Activated CD8-positive, alpha-beta memory T cell treated with anti-CD3 and anti-CD28 coated beads for 24 hours (primary cell): Measurements from ENCODE around the gene KCNE1.
"Not testable (repeated sequence)": the region's sequence is repeated elsewhere in the genome, so short reads cannot be mapped to it uniquely, and the experiment has no call there.

ENCODE experiments used
- DNase-seq: peaks from one replicate; pipeline ENCODE4 v3.0.0-alpha.2; 2020

The KCNE1 gene

DNA sequence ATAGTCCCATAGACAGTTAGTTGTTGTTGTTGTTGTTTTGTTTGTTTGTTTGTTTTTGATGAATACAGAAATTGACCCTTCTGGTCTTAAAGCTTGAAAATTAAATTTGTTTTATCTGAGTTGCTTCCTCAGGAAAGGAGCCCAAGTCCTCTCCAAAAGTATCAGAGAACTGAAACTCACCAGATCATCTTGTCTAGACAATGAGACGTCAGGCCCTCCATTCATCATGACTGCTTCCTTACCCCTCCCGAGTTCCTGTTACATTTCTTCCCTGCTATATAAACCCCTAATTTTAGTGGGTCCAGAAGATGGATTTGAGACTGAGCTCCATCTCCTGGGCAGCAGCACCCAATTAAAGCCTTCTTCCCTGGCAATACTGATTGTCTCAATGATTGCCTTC lies 105.3 kb downstream of the KCNE1 start:
- DNase-seq, result not testable (repeated sequence)

DNA sequence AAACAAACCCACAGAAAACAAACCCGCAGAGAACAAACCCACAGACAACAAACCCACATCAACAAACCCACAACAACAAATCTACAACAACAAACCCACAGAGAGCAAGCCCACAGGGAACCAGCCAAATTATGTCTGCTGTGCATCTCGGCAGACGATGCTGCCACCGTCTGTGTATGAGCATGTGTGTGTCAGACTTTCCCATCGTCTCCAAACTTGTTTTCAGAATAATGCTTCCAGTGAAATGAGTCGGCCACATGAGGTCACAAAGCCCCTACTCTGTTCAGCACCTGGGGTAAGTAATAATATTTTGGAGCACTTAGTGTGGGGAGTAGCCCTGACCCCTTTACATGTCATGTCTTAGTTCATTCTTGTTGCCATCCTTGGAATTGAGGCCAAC lies 105.9 kb downstream of the KCNE1 start:
- DNase-seq, result not testable (repeated sequence)

DNA sequence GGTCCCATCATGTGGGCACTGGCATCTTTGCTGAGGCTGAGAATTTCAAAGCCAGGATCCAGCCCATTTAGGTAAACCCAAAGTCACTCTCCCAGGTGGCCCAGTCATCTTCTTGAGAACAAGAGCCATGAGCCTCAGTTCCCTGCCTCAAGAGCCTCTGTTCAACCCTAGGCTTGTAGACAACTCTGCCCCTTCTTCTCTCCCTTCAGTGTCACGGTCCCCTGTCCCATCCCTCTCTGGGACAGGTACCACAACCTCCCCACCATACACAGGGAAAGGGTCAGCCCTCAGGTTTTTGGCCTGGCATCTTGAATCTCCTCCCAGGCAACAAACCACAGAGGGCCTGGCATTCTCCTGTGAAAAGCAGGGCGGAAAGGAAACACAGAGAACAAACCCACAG lies 106.3 kb downstream of the KCNE1 start:
- DNase-seq, result not testable (repeated sequence)

DNA sequence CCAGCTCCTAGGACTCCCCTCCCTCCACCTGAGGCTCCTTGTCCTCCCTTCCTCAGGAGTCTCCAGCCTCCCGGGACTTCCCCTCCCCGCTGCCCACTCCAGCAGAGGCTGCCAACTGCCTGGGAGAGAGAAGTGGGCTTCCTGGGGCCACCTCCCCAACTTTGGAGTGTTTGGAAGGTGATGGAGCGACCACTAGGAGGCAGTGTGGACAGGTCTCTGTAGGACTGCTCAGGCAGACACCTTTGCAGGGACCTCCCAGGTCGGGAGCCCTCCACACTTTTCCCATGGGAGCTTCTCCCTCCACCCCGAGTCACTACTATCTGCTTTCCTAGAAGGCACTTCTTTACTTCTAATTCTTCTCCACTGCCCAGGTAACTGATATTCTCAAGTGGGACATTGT lies 107.3 kb downstream of the KCNE1 start:
- not testable (repeated sequence) for DNase-seq

DNA sequence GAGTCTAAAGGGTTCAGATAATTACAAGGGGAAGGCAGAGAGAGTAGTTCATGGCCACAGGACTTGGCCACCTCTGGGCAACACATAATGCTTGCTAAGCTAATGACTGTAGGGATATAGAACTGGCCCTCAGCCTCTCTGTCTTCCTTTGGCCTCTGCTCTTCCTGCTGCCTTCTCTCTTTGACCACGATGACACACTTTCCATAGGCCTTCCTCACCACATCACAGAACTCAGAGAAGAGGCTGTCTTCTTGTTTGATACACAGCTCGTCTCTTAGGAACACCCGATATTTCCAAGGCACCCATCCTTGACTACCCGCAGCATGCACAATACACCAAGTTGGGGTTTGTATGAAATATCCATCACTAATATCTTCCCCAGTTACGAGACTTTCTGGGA lies 111.5 kb downstream of the KCNE1 start:
- DNase-seq, result not testable (repeated sequence)
